ENCODE results near the gene DARS2.

- peak in 1 of 2 donors; percentile 31 for TF ChIP-seq POLR2A (IDR thresholded peaks at IDR 0.05)
- TF ChIP-seq CTCF (IDR thresholded peaks at IDR 0.05): no peak
These were observed at the start of gene DARS2, which contains the start of gene CENPL for GRCh38 chr1:173824315-173825081.
